Breast epithelium (tissue), 4 donors: Measurements from ENCODE around the gene HECTD4. TPM values are rescaled to one million over a fixed set of nuclear protein-coding genes. Genes with fewer than 3 reads are reported as not detected.
A peak's percentile ranks its signal among the peaks of the same experiment; 100 is the strongest.

Experiments used
- DNase-seq, 2 donors: peaks; one replicate each; pipeline ENCODE4 v3.0.0-alpha.2; 2019; ENCODE audit warnings: low spot score in 2 of 2
- H3K27ac ChIP-seq, 2 donors: fragments of 200-600 bp; sonication (generic) in 1 of 2; one replicate each; pipeline ENCODE4 v1.5.1; 2016 to 2019; ENCODE audit warnings: mild to moderate bottlenecking in 1 of 2
- H3K27me3 ChIP-seq, 2 donors: fragments of 200-600 bp; sonication (generic) in 1 of 2; one replicate each; pipeline versions ENCODE4 v1.5.1 to v1.6.0; 2017 to 2019; ENCODE audit warnings: control low read depth in 1 of 2, mild to moderate bottlenecking in 1 of 2
- H3K36me3 ChIP-seq: fragments of 200-600 bp; one replicate; pipeline ENCODE4 v1.5.1; 2019
- H3K4me1 ChIP-seq, 2 donors: fragments of 200-600 bp; sonication (generic); one replicate each; pipeline ENCODE4 v1.5.1; 2016 to 2019; ENCODE audit warnings: control low read depth in 1 of 2
- H3K4me3 ChIP-seq, 3 donors: fragments of 200-600 bp; sonication (generic); 1 replicate in 2 of 3; 2 replicates in 1 of 3; pipeline ENCODE4 v1.5.1; 2016 to 2019; ENCODE audit warnings: mild to moderate bottlenecking in 3 of 3, moderate library complexity in 2 of 3
- H3K9me3 ChIP-seq, 2 donors: fragments of 200-600 bp; sonication (generic) in 1 of 2; one replicate each; pipeline ENCODE4 v1.5.1; 2016 to 2019; ENCODE audit warnings: control low read depth in 1 of 2
- CTCF ChIP-seq, 3 donors: fragments of 450-650 bp; IDR thresholded peaks; one replicate each; pipeline ENCODE4 v1.5.1; 2016 to 2017; ENCODE audit warnings: antibody characterized with exemption in 3 of 3, mild to moderate bottlenecking in 3 of 3, moderate library complexity in 3 of 3
- POLR2A ChIP-seq: fragments of 450-650 bp; IDR thresholded peaks from one replicate; pipeline ENCODE4 v1.6.1; 2016; ENCODE audit warnings: antibody characterized with exemption, mild to moderate bottlenecking, moderate library complexity
- POLR2AphosphoS5 ChIP-seq, 3 donors: sonication (generic); formaldehyde crosslinking; IDR thresholded peaks; one replicate each; pipeline ENCODE4 v1.6.1; 2017; ENCODE audit warnings: antibody characterized with exemption in 3 of 3
- intact Hi-C: fragments of 100-400 bp; cut with DNase I; formaldehyde crosslinking; loops from one replicate; pipeline ENCODE4 v1.15.1; 2023; ENCODE audit warnings: low total_unique reads
- total RNA-seq, 3 donors: library from RNA; depleted of rRNA; stranded (reverse); fragments of >200 nt; gene quantifications; one replicate each; pipeline ENCODE4 v1.1.0, GENCODE V29; 2016

The HECTD4 gene
- total RNA-seq, 3 donors from 2014 or later: 37.6 to 57.4 (median 49.5) TPM

GRCh38 chr12:112172556-112173324 is 209.5 kb downstream of the HECTD4 start:
- intact Hi-C loops: no loop called here
- no peak overlapping the region for H3K27ac ChIP-seq
- H3K36me3 ChIP-seq: peaks cover 5% of the 10 kb centered on the region
- H3K9me3 ChIP-seq: no peaks in the 10 kb centered on the region
- TF ChIP-seq POLR2A: no peak
- no peak for TF ChIP-seq POLR2AphosphoS5 (IDR thresholded peaks at IDR 0.05)
- TF ChIP-seq CTCF (IDR thresholded peaks at IDR 0.05): no peak
- no peak overlapping the region for H3K4me3 ChIP-seq
- no peak for DNase-seq
- H3K27me3 ChIP-seq: no peaks in the 10 kb centered on the region
- no peaks in the 10 kb centered on the region for H3K4me1 ChIP-seq

- intact Hi-C loops: no loop called here
- H3K27ac ChIP-seq: no peak overlapping the region
Measured at GRCh38 chr12:112170971-112171596, 211.1 kb downstream of the HECTD4 start.

GRCh38 chr12:112170376-112170775 is 211.9 kb downstream of the HECTD4 start:
- H3K36me3 ChIP-seq: no peaks in the 10 kb centered on the region
- TF ChIP-seq CTCF (IDR thresholded peaks at IDR 0.05) (no peak), POLR2AphosphoS5 (IDR thresholded peaks at IDR 0.05) (no peak), POLR2A (no peak)
- no peak overlapping the region for H3K4me3 ChIP-seq
- no peaks in the 10 kb centered on the region for H3K9me3 ChIP-seq
- H3K27me3 ChIP-seq: no peaks in the 10 kb centered on the region
- no peak overlapping the region for H3K27ac ChIP-seq
- intact Hi-C loops: no loop called here
- peak in 1 of 2 donors; percentile 24 for DNase-seq
- no peaks in the 10 kb centered on the region for H3K4me1 ChIP-seq

More at GRCh38 chr12:112170971-112171596, 211.1 kb downstream of the HECTD4 start:
- Histone ChIP-seq H3K36me3 (peaks cover 5% of the 10 kb centered on the region), H3K27me3 (no peaks in the 10 kb centered on the region), H3K4me1 (no peaks in the 10 kb centered on the region), H3K4me3 (no peak overlapping the region), H3K9me3 (no peaks in the 10 kb centered on the region)
- DNase-seq: peak in 1 of 2 donors; percentile 47
- TF ChIP-seq POLR2A (no peak), CTCF (IDR thresholded peaks at IDR 0.05) (no peak), POLR2AphosphoS5 (IDR thresholded peaks at IDR 0.05) (no peak)

GRCh38 chr12:112169966-112170365 is 212.3 kb downstream of the HECTD4 start:
- no peaks in the 10 kb centered on the region for H3K36me3 ChIP-seq
- TF ChIP-seq POLR2A (no peak), POLR2AphosphoS5 (IDR thresholded peaks at IDR 0.05) (no peak), CTCF (IDR thresholded peaks at IDR 0.05) (no peak)
- no peaks in the 10 kb centered on the region for H3K4me1 ChIP-seq
- no peak overlapping the region for H3K4me3 ChIP-seq
- no peak overlapping the region for H3K27ac ChIP-seq
- intact Hi-C loops: no loop called here
- no peaks in the 10 kb centered on the region for H3K27me3 ChIP-seq
- DNase-seq: peak in 1 of 2 donors; percentile 36
- no peaks in the 10 kb centered on the region for H3K9me3 ChIP-seq
